Glomerular visceral epithelial cell (primary cell): Measurements from ENCODE around the gene VPS37C.

ENCODE experiments used
- DNase-seq: peaks from one replicate; pipeline ENCODE4 v3.0.0-alpha.2; 2016; ENCODE audit errors: extremely low spot score

Gene VPS37C

GRCh38 chr11:61118004-61118403, 43.2 kb downstream of the VPS37C start:
- no peak for DNase-seq

GRCh38 chr11:61117168-61117520, 44.1 kb downstream of the VPS37C start:
- no peak for DNase-seq

- no peak for DNase-seq
These were observed 44.6 kb downstream of the VPS37C start for GRCh38 chr11:61116426-61117167.

GRCh38 chr11:61115498-61116224, 45.6 kb downstream of the VPS37C start:
- no peak for DNase-seq

- no peak for DNase-seq
These were observed 46.3 kb downstream of the VPS37C start for GRCh38 chr11:61114913-61115312.

- DNase-seq, result no peak
These were observed 48.0 kb downstream of the VPS37C start for GRCh38 chr11:61113201-61113600.

- DNase-seq, result no peak
These were observed 48.7 kb downstream of the VPS37C start for GRCh38 chr11:61112575-61112974.

GRCh38 chr11:61111786-61112517, 49.3 kb downstream of the VPS37C start:
- DNase-seq, result no peak

- DNase-seq, result no peak
These were observed 50.2 kb downstream of the VPS37C start for GRCh38 chr11:61111050-61111435.

GRCh38 chr11:61110255-61111049, 50.8 kb downstream of the VPS37C start:
- DNase-seq, result no peak

- DNase-seq, result no peak
These were observed 51.6 kb downstream of the VPS37C start for GRCh38 chr11:61109671-61110070.

GRCh38 chr11:61108847-61109585, 52.2 kb downstream of the VPS37C start:
- DNase-seq, result no peak

GRCh38 chr11:61107888-61108287, 53.3 kb downstream of the VPS37C start:
- no peak for DNase-seq

GRCh38 chr11:61106894-61107470, 54.2 kb downstream of the VPS37C start:
- no peak for DNase-seq

- DNase-seq, result no peak
These were observed 54.9 kb downstream of the VPS37C start for GRCh38 chr11:61106296-61106695.

GRCh38 chr11:61104963-61105362, 56.3 kb downstream of the VPS37C start:
- no peak for DNase-seq

GRCh38 chr11:61103851-61104423, 57.3 kb downstream of the VPS37C start:
- no peak for DNase-seq

GRCh38 chr11:61102667-61103571, 58.3 kb downstream of the VPS37C start:
- no peak for DNase-seq

GRCh38 chr11:61098778-61099177, 62.4 kb downstream of the VPS37C start:
- DNase-seq, result no peak
